ENCODE data around the gene DNAJB5. TPM values are rescaled to one million over a fixed set of nuclear protein-coding genes. Genes with fewer than 3 reads are reported as not detected.

The DNAJB5 gene
- total RNA-seq, 1 donor = 18.1 TPM

GRCh38 chr9:34971146-34971811 lies 18.3 kb upstream of the DNAJB5 start:
- DNase-seq (ENCODE audit: low read depth) = no peak
- TF ChIP-seq CTCF (IDR thresholded peaks at IDR 0.05; ENCODE audit: insufficient read depth, low read depth, low read length) = no peak
- no peak overlapping the region for H3K4me3 ChIP-seq (ENCODE audit: low read depth, low read length)

- H3K4me3 ChIP-seq (ENCODE audit: low read depth, low read length) = no peak overlapping the region
- DNase-seq (ENCODE audit: low read depth) = no peak
- no peak for TF ChIP-seq CTCF (IDR thresholded peaks at IDR 0.05; ENCODE audit: insufficient read depth, low read depth, low read length)
Observed at GRCh38 chr9:34974664-34975063, 14.9 kb upstream of the DNAJB5 start.

- no peak for TF ChIP-seq CTCF (IDR thresholded peaks at IDR 0.05; ENCODE audit: insufficient read depth, low read depth, low read length)
- no peak overlapping the region for H3K4me3 ChIP-seq (ENCODE audit: low read depth, low read length)
- DNase-seq (ENCODE audit: low read depth) = no peak
Observed at GRCh38 chr9:34976441-34976840, 13.1 kb upstream of the DNAJB5 start.

- DNase-seq (ENCODE audit: low read depth) = no peak
- no peak overlapping the region for H3K4me3 ChIP-seq (ENCODE audit: low read depth, low read length)
- no peak for TF ChIP-seq CTCF (IDR thresholded peaks at IDR 0.05; ENCODE audit: insufficient read depth, low read depth, low read length)
Observed at GRCh38 chr9:34976992-34977391, 12.6 kb upstream of the DNAJB5 start.

GRCh38 chr9:34980181-34980761 lies 9.3 kb upstream of the DNAJB5 start:
- DNase-seq (ENCODE audit: low read depth) = no peak
- TF ChIP-seq CTCF (IDR thresholded peaks at IDR 0.05; ENCODE audit: insufficient read depth, low read depth, low read length) = no peak
- H3K4me3 ChIP-seq (ENCODE audit: low read depth, low read length) = no peak overlapping the region

- no peak for DNase-seq (ENCODE audit: low read depth)
- H3K4me3 ChIP-seq (ENCODE audit: low read depth, low read length) = no peak overlapping the region
- no peak for TF ChIP-seq CTCF (IDR thresholded peaks at IDR 0.05; ENCODE audit: insufficient read depth, low read depth, low read length)
Observed at GRCh38 chr9:34982361-34982760, 7.2 kb upstream of the DNAJB5 start.

GRCh38 chr9:34983209-34983608 lies 6.3 kb upstream of the DNAJB5 start:
- TF ChIP-seq CTCF (IDR thresholded peaks at IDR 0.05; ENCODE audit: insufficient read depth, low read depth, low read length) = no peak
- DNase-seq (ENCODE audit: low read depth) = no peak
- H3K4me3 ChIP-seq (ENCODE audit: low read depth, low read length) = no peak overlapping the region

Measured in fibroblast of villous mesenchyme (primary cell).